ENCODE data around the gene MAN2B2. TPM values are rescaled to one million over a fixed set of nuclear protein-coding genes. Genes with fewer than 3 reads are reported as not detected.
A peak's percentile ranks its signal among the peaks of the same experiment; 100 is the strongest.

MAN2B2 gene
- 11.0 and 12.1 TPM in 2 replicates for total RNA-seq (2014; rRNA removed; shearing (Covaris generic))

- peak; percentile 49 for DNase-seq (ENCODE audit: low spot score)
Measured at GRCh38 chr4:6574747-6575502, at the start of gene MAN2B2. TSS of gene MAN2B2 (plus strand) at chr4:6575189. CDS start at chr4:6575211, 22 bp downstream.

- DNase-seq (ENCODE audit: low spot score), result no peak
Measured at GRCh38 chr4:6525474-6525873, 49.5 kb upstream of the MAN2B2 start.

- DNase-seq (ENCODE audit: low spot score), result no peak
Measured at GRCh38 chr4:6526156-6526555, 48.8 kb upstream of the MAN2B2 start.

- no peak for DNase-seq (ENCODE audit: low spot score)
Measured at GRCh38 chr4:6526671-6527091, 48.3 kb upstream of the MAN2B2 start.

GRCh38 chr4:6527259-6527658 is 47.7 kb upstream of the MAN2B2 start:
- peak; percentile 22 for DNase-seq (ENCODE audit: low spot score)

GRCh38 chr4:6527683-6528595 is 47.0 kb upstream of the MAN2B2 start:
- DNase-seq (ENCODE audit: low spot score), result no peak

- no peak for DNase-seq (ENCODE audit: low spot score)
Measured at GRCh38 chr4:6529021-6529420, 46.0 kb upstream of the MAN2B2 start.

- no peak for DNase-seq (ENCODE audit: low spot score)
Measured at GRCh38 chr4:6530301-6530700, 44.7 kb upstream of the MAN2B2 start.

- DNase-seq (ENCODE audit: low spot score), result no peak
Measured at GRCh38 chr4:6530964-6531363, 44.0 kb upstream of the MAN2B2 start.

- no peak for DNase-seq (ENCODE audit: low spot score)
Measured at GRCh38 chr4:6532102-6532501, 42.9 kb upstream of the MAN2B2 start.

GRCh38 chr4:6532658-6533057 is 42.3 kb upstream of the MAN2B2 start:
- no peak for DNase-seq (ENCODE audit: low spot score)

- DNase-seq (ENCODE audit: low spot score), result no peak
Measured at GRCh38 chr4:6534050-6534449, 40.9 kb upstream of the MAN2B2 start.

GRCh38 chr4:6534618-6535328 is 40.2 kb upstream of the MAN2B2 start:
- DNase-seq (ENCODE audit: low spot score), result no peak

- DNase-seq (ENCODE audit: low spot score), result no peak
Measured at GRCh38 chr4:6535329-6535692, 39.7 kb upstream of the MAN2B2 start.

GRCh38 chr4:6535706-6536105 is 39.3 kb upstream of the MAN2B2 start:
- DNase-seq (ENCODE audit: low spot score), result no peak

- DNase-seq (ENCODE audit: low spot score), result no peak
Measured at GRCh38 chr4:6538111-6538510, 36.9 kb upstream of the MAN2B2 start.

GRCh38 chr4:6538575-6538974 is 36.4 kb upstream of the MAN2B2 start:
- no peak for DNase-seq (ENCODE audit: low spot score)

- DNase-seq (ENCODE audit: low spot score), result no peak
Measured at GRCh38 chr4:6539009-6539764, 35.8 kb upstream of the MAN2B2 start.

GRCh38 chr4:6540879-6541278 is 34.1 kb upstream of the MAN2B2 start:
- peak; percentile 16 for DNase-seq (ENCODE audit: low spot score)

- peak; percentile 69 for DNase-seq (ENCODE audit: low spot score)
Measured at GRCh38 chr4:6541789-6542188, 33.2 kb upstream of the MAN2B2 start.

- DNase-seq (ENCODE audit: low spot score), result no peak
Measured at GRCh38 chr4:6542951-6543350, 32.0 kb upstream of the MAN2B2 start.

Measured in A172 (cell line).